Measurements from ENCODE around the gene PWWP2A. TPM values are rescaled to one million over a fixed set of nuclear protein-coding genes. Genes with fewer than 3 reads are reported as not detected.

Gene PWWP2A
- total RNA-seq, 4 donors from 2014 or later, result 19.4 to 27.5 (median 21.0) TPM

- no peak for TF ChIP-seq CTCF (IDR thresholded peaks at IDR 0.05; ENCODE audit: low read depth)
Measured at GRCh38 chr5:160161626-160162025, 42.4 kb upstream of the PWWP2A start.

DNA sequence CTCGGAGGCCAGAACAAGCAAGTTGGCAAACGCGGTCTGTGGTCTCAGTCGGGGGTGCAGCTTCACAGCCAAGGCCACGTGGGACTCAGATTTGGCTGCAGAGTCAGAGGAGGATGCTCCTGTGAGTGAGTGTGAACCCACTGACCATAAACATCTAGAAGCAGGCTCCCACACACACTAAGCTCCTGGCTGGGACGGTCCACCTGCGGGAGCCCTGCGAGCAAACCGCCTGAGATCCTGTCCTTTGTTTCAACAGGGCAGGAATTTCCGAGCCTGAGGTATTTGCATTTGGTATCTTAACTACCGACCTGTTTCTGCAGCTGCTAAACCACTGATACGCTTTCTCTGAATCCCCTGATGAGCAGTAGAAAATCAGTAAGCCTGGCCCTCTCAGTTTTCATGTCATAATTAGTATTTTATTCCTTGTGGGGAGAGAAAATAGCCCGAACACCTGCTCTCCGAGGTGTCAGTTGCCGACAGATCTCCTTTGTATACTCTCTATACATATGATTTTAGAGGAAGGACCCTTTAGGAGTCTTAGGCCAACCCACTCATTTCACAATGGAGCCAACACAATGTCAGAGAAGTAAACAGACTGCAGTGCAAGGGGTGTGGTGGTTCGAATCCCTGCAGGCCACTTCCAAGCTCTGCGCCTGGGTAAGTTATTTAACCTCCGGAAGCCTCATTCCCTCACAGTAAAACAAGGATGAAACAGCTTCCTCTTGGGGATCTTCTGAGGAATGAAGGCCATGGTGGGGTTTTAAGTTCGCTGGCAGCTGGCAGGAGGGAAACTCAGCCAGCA lies 40.9 kb upstream of the PWWP2A start:
- no peak for TF ChIP-seq CTCF (IDR thresholded peaks at IDR 0.05; ENCODE audit: low read depth)

GRCh38 chr5:160158087-160158486 lies 38.8 kb upstream of the PWWP2A start:
- TF ChIP-seq CTCF (IDR thresholded peaks at IDR 0.05; ENCODE audit: low read depth), result no peak

DNA sequence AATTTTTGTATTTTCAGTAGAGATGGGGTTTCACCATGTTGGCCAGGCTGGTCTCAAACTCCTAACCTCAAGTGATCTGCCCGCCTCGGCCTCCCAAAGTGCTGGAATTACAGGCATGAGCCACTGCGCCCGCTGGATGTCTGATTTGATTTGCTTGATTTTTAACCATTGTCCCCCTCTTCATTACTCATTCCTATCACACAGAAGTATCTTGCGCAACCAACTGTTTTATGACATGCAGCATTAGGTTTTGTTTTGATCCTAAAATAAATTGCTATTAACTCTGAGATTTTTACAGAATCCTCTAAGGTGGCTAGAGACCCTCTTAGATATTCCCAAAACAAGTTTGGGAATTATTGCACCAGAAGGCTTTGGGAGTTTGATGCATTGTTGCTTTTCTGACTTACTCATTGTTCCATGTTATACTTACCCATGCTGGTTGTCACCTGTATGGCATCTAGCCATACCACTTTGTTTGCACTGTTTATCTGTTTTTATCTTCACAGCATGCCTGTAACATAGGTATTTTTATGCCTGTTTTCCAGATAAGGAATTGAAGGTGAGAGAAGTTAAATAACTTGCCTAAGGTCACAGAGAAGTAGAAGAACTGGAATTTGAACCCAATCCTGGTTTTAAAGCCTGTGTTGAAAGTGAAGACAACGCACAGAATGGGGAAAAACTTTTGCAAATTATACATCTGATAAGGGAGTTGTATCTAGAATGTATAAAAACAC lies 35.9 kb upstream of the PWWP2A start:
- no peak for TF ChIP-seq CTCF (IDR thresholded peaks at IDR 0.05; ENCODE audit: low read depth)

GRCh38 chr5:160152901-160153300 lies 33.7 kb upstream of the PWWP2A start:
- no peak for TF ChIP-seq CTCF (IDR thresholded peaks at IDR 0.05; ENCODE audit: low read depth)

- no peak for TF ChIP-seq CTCF (IDR thresholded peaks at IDR 0.05; ENCODE audit: low read depth)
Measured at GRCh38 chr5:160152287-160152686, 33.0 kb upstream of the PWWP2A start.

GRCh38 chr5:160151017-160151416 lies 31.8 kb upstream of the PWWP2A start:
- no peak for TF ChIP-seq CTCF (IDR thresholded peaks at IDR 0.05; ENCODE audit: low read depth)

All from subcutaneous adipose tissue (tissue), 4 donors.